Calu3 (cell line): Measurements from ENCODE around the gene HJV. TPM values are rescaled to one million over a fixed set of nuclear protein-coding genes. Genes with fewer than 3 reads are reported as not detected.
A peak's percentile ranks its signal among the peaks of the same experiment; 100 is the strongest.

Source experiments
- BruUV-seq: library from RNA; stranded (reverse); fragments of 400-500 nt; replicated peaks from 2 replicates; lab custom pipeline; 2021; lab: Mats Ljungman, UMichigan
- CTCF ChIA-PET: fragments of 300-600 bp; sonication (Branson Sonifier 250); formaldehyde crosslinking; loops from one replicate; lab custom pipeline; 2022; ENCODE audit warnings: antibody characterized with exemption; lab: Charles Lee
- DNase-seq: peaks from one replicate; pipeline ENCODE4 v3.0.0; 2022
- H3K27ac Mint-ChIP-seq: one replicate; pipeline ENCODE4 v1.8.0; 2022; ENCODE audit warnings: mixed read lengths; ENCODE audit not compliant: unreplicated experiment
- H3K27me3 Mint-ChIP-seq: one replicate; pipeline ENCODE4 v1.8.0; 2022; ENCODE audit warnings: mixed read lengths; ENCODE audit not compliant: unreplicated experiment
- H3K36me3 Mint-ChIP-seq: one replicate; pipeline ENCODE4 v1.8.0; 2022; ENCODE audit warnings: mild to moderate bottlenecking, moderate library complexity, mixed read lengths; ENCODE audit not compliant: insufficient read depth, unreplicated experiment
- H3K4me1 Mint-ChIP-seq: one replicate; pipeline ENCODE4 v1.8.0; 2022; ENCODE audit warnings: mild to moderate bottlenecking, low read depth, mixed read lengths; ENCODE audit not compliant: unreplicated experiment
- H3K4me3 Mint-ChIP-seq: one replicate; pipeline ENCODE4 v1.8.0; 2022; ENCODE audit warnings: mild to moderate bottlenecking, low read depth, moderate library complexity, mixed read lengths; ENCODE audit not compliant: unreplicated experiment
- H3K9me3 Mint-ChIP-seq: one replicate; pipeline ENCODE4 v1.8.0; 2022; ENCODE audit warnings: low read depth, mixed read lengths; ENCODE audit not compliant: unreplicated experiment
- CTCF ChIP-seq: fragments of 200-600 bp; IDR thresholded peaks from one replicate; pipeline ENCODE4 v1.8.0; 2022; ENCODE audit warnings: antibody characterized with exemption; ENCODE audit not compliant: unreplicated experiment
- intact Hi-C: fragments of 100-400 bp; cut with micrococcal nuclease; formaldehyde crosslinking; loops from one replicate; pipeline ENCODE4 v1.10.0; 2022; ENCODE audit not compliant: unreplicated experiment
- total RNA-seq: library from RNA; stranded (reverse); gene quantifications from 2 replicates; pipeline ENCODE4 v1.2.3, GENCODE V29; 2022

HJV gene
- total RNA-seq, 1 experiment from 2014 or later, result not detected

GRCh38 chr1:145996433-145997015, 25.0 kb downstream of the HJV start, which contains the start of gene TXNIP:
TXNIP (minus strand) TSS chr1:145996579; CDS start chr1:145996266, 313 bp downstream.
- DNase-seq, result peak; percentile 94
- Mint-ChIP-seq H3K4me1 (peaks cover 47% of the 10 kb centered on the region), H3K27me3 (no peaks in the 10 kb centered on the region), H3K4me3 (peak within 1 kb of the TSS; percentile 78), H3K27ac (peak within 1 kb of the TSS; percentile 83), H3K9me3 (no peaks in the 10 kb centered on the region), H3K36me3 (peaks cover 12% of the 10 kb centered on the region)
- TF ChIP-seq CTCF, result no peak
- intact Hi-C loops, result no loop called here
- BruUV-seq, result no TSS peak
- CTCF ChIA-PET, result interaction anchor here (1.4 to 1.5 kb wide), 2 partner anchors 17 to 105 kb away, joined by 3 to 4 read pairs; no protein-coding TSS in a partner anchor

GRCh38 chr1:145995964-145996432, 25.5 kb downstream of the HJV start:
- intact Hi-C loops, result no loop called here
- CTCF ChIA-PET, result interaction anchor here (1.4 to 1.5 kb wide), 2 partner anchors 17 to 104 kb away, joined by 3 to 4 read pairs; no protein-coding TSS in a partner anchor
- Mint-ChIP-seq H3K4me3 (peak overlapping the region; percentile 78), H3K4me1 (peaks cover 47% of the 10 kb centered on the region), H3K27ac (peak overlapping the region; percentile 83), H3K36me3 (peaks cover 12% of the 10 kb centered on the region), H3K9me3 (no peaks in the 10 kb centered on the region), H3K27me3 (no peaks in the 10 kb centered on the region)
- BruUV-seq, result TSS peak; percentile 64
- TF ChIP-seq CTCF, result no peak
- DNase-seq, result no peak

GRCh38 chr1:145995148-145995881, 26.2 kb downstream of the HJV start:
- CTCF ChIA-PET, result interaction anchor here (1.5 kb wide), 1 partner anchor 104 kb away, joined by 3 read pairs; no protein-coding TSS in a partner anchor
- no peak for TF ChIP-seq CTCF
- Mint-ChIP-seq H3K4me3 (peak overlapping the region; percentile 78), H3K36me3 (peaks cover 12% of the 10 kb centered on the region), H3K9me3 (no peaks in the 10 kb centered on the region), H3K27me3 (no peaks in the 10 kb centered on the region), H3K4me1 (peaks cover 52% of the 10 kb centered on the region), H3K27ac (no peak overlapping the region)
- intact Hi-C loops, result no loop called here
- DNase-seq, result no peak
- BruUV-seq, result no TSS peak

- CTCF ChIA-PET, result no interaction called here
- Mint-ChIP-seq H3K36me3 (peaks cover 12% of the 10 kb centered on the region), H3K27ac (no peak overlapping the region), H3K27me3 (no peaks in the 10 kb centered on the region), H3K4me1 (peaks cover 47% of the 10 kb centered on the region), H3K9me3 (no peaks in the 10 kb centered on the region), H3K4me3 (no peak overlapping the region)
- no TSS peak for BruUV-seq
- DNase-seq, result no peak
- intact Hi-C loops, result no loop called here
- TF ChIP-seq CTCF, result no peak
These were observed 27.0 kb downstream of the HJV start for GRCh38 chr1:145994391-145995120.
